C4-2B (cell line): Measurements from ENCODE around the gene TPM4.

Source experiments
- H3K27ac ChIP-seq: fragments of 450-650 bp; 2 replicates; pipeline ENCODE4 v1.5.1; 2017
- ZFX ChIP-seq: fragments of 450-650 bp; IDR thresholded peaks from 2 replicates; pipeline ENCODE4 v1.6.1; 2017
- TF ChIP-seq, protein P1 (sequence below): fragments of 450-650 bp; conservative IDR thresholded peaks from 2 replicates; pipeline ENCODE4 v1.5.1; 2017; ENCODE audit warnings: mild to moderate bottlenecking

The TPM4 gene

DNA sequence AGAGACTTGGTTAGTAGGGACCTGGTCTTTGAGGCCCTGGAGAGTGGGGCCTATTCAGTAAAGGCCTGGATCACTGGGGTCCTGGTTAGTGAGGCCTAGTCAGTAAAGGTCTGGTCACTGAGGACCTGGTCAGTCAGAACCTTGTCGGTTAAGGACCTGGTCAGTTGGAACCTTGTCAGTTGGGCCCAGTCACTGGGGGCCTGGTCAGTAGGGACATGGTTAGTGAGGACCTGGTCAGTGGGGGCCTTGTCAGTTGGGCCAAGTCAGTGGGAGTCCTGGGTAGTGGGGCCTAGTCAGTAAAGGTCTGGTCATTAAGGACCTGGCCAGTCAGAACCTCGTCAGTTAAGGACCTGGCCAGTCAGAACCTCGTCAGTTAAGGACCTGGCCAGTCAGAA is 43.2 kb upstream of the TPM4 start:
- TF ChIP-seq, protein P1, sequence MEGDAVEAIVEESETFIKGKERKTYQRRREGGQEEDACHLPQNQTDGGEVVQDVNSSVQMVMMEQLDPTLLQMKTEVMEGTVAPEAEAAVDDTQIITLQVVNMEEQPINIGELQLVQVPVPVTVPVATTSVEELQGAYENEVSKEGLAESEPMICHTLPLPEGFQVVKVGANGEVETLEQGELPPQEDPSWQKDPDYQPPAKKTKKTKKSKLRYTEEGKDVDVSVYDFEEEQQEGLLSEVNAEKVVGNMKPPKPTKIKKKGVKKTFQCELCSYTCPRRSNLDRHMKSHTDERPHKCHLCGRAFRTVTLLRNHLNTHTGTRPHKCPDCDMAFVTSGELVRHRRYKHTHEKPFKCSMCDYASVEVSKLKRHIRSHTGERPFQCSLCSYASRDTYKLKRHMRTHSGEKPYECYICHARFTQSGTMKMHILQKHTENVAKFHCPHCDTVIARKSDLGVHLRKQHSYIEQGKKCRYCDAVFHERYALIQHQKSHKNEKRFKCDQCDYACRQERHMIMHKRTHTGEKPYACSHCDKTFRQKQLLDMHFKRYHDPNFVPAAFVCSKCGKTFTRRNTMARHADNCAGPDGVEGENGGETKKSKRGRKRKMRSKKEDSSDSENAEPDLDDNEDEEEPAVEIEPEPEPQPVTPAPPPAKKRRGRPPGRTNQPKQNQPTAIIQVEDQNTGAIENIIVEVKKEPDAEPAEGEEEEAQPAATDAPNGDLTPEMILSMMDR: no peak
- H3K27ac ChIP-seq: no peak overlapping the region

DNA sequence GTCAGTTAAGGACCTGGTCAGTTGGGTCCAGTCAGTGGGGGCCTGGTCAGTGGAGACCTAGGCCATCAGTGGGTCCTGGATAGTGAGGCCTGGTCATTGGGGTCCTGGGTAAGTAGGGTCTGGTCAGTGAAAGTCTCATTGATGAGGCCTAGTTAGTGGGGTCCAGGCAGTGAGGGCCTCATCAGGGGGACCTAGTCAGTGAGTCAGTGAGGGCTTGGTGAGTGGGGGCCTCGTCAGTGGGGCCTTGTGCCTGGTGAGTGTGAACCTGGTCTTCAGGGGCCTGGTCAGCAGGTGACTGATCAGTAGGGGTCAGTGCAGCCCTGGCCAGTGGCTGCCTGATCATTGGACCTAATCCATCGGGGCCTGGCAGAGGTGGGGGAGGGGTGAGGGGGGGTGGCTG is 42.6 kb upstream of the TPM4 start:
- H3K27ac ChIP-seq: no peak overlapping the region
- TF ChIP-seq, protein P1: no peak
- TF ChIP-seq ZFX: no peak

DNA sequence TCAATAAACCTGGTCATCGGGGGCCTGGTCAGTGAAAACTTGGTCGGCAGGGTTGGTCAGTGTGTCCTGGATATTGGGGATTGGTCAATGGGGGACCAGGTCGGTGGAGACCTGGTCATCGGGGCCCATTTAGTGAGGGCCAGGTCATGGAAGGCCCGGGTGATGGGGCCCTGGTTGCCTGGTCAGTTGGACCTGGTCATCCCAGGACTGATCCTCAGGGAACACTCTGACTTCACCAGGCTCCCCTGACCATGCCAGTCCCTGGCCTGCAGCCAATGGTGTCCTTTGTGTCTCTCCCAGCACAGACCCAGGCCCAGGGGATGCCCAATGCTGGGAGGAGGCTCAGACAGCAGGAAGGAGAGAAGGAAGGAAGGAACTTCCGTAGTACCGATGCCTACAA is 42.1 kb upstream of the TPM4 start:
- TF ChIP-seq, protein P1: no peak
- no peak for TF ChIP-seq ZFX
- H3K27ac ChIP-seq: no peak overlapping the region

DNA sequence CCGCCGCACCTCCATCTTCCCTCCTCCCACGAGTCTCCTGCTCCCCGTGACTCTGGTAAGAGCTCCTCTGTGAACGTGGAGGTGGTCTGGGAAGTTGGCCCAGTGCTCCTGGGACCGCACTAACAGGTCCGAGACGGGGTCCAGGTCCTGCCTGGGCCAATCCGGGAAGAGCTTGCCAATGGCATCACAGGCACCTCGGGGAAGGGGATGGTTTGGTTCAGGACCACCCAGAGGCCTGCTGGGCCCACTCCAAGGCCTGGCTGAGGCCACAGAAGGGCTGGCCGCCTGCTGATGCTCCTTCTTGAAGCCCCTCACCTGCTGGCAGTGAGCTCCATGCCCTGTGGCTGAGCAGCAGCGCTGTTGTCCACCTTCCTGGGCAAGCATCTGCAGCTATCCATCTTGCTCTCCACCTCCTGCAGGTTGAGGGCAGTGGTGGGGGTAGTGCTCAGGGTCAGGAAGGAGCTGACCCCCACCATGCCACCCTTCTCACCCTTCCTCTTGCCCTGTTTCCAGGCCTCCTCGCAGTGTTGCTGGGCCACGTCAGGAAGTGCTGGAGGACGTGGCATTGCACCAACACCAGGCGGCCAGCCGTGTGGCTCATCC is 41.2 kb upstream of the TPM4 start:
- TF ChIP-seq, protein P1: no peak
- no peak for TF ChIP-seq ZFX
- no peak overlapping the region for H3K27ac ChIP-seq

DNA sequence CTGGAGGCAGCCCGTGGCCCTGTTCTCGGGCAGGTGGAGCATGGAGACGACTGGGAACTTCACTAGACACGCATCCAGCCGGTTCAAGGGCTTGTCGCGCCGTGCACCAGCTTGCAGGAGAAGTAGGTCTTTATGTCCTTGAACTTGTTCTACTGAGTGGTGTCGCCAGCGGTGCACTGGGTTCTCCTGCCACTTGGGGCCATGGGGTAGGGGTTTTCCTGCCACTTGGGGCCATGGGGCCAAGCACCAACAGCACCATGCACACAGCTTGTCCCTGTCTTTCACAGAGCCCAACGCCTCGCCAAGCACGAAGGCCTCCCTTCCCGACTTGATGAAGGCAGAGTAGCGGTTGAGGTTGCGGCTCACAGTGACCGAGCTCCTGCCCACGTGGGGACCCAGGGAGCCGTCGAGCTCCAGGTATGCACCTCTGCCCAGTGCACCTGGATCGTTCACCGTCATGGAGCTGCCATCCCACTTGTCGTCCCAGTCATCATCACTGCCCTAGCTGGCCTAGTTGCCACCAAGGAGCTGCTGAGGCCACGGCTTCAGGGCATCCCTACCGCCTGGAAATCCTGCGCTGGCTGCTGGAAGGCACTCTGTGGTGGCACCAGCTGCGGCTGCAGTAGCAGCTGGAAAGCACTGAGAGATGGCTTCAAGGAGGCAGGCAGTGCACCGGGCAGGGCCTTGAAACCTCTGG is 40.5 kb upstream of the TPM4 start:
- TF ChIP-seq, protein P1: no peak
- TF ChIP-seq ZFX: no peak
- H3K27ac ChIP-seq: no peak overlapping the region

DNA sequence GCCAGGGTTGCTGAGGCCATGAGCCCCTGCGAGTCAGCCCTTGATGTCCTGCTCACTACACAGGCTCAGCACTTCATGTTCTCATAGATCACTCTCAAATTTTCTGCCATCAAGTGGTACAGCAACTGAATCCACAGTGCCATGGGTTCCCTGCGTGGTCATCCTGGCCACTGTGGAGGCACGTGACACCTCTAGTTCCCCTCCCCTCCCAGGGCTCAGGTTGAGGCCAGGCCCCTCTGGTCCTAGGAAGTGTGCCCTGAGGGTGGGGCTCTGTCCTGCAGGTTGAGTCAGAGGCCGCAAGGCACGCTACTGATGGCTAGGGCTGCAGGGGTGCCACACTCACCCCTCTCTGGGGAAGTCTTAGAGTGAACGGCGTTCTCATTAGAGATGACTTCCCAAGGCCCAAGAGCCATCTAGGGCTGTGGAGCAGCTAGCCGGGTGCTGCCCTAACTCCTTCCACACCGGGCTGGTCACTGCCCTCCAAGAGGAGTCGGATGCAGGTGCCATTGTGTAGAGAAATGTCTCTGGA is 39.8 kb upstream of the TPM4 start:
- TF ChIP-seq, protein P1: no peak
- no peak for TF ChIP-seq ZFX
- H3K27ac ChIP-seq: no peak overlapping the region

DNA sequence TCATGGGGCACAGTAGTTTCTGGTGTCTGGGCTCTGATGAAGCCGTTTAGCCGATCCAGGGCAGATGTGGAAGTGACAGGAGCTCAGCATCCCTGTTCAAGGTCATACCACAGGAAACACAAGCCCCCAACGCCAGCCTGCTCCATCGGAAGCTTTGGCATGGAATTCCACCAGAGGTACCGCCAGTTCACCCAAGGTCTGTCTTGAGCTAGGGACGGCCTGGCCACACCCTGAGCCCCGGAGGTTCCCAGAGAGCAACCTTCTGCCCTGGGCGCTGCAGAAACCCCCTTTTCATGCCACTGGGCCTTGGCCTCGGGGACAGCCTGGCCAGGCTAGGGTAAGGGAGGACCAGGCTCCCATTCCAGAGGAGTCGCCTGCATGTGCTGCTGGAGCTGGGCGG is 39.4 kb upstream of the TPM4 start:
- TF ChIP-seq, protein P1: no peak
- no peak for TF ChIP-seq ZFX
- H3K27ac ChIP-seq: no peak overlapping the region
